H1 (cell line): Measurements from ENCODE around the gene TBC1D3B. TPM values are rescaled to one million over a fixed set of nuclear protein-coding genes. Genes with fewer than 3 reads are reported as not detected.

Experiments used
- CTCF ChIA-PET: fragments of 300-600 bp; sonication (Branson Sonifier 250); formaldehyde crosslinking; loops from one replicate; lab custom pipeline; 2021; ENCODE audit not compliant: partially characterized antibody; lab: Charles Lee
- POLR2A ChIA-PET: fragments of 300-600 bp; sonication (Branson Sonifier 250); formaldehyde crosslinking; loops from one replicate; lab custom pipeline; 2021; ENCODE audit warnings: inconsistent platforms; ENCODE audit not compliant: partially characterized antibody; lab: Charles Lee
- DNase-seq, 2 experiments: peaks; one replicate each; pipeline versions ENCODE4 v3.0.0 to v3.0.0-alpha.2; 2010 to 2022; ENCODE audit warnings: low spot score in 2 of 2, low read depth in 1 of 2, mixed read lengths in 1 of 2
- FAIRE-seq: peaks from 2 replicates; lab custom pipeline; 2011; peaks lifted over from hg19 to GRCh38; lab: Jason Lieb, UNC
- H2AFZ ChIP-seq: 2 replicates; pipeline ENCODE4 v1.8.1; 2012; ENCODE audit warnings: low read length, inconsistent platforms
- H2AK5ac ChIP-seq: 2 replicates; pipeline ENCODE4 v1.6.1; 2013; ENCODE audit warnings: low read depth, low read length
- H2BK120ac ChIP-seq: replicated peaks from 2 replicates; pipeline ENCODE3; 2013; ENCODE audit warnings: low read depth, low read length, inconsistent platforms
- H2BK12ac ChIP-seq: 2 replicates; pipeline ENCODE4 v1.6.1; 2013; ENCODE audit warnings: low read depth, low read length
- H2BK15ac ChIP-seq: 2 replicates; pipeline ENCODE4 v1.6.1; 2013; ENCODE audit warnings: low read length
- H2BK20ac ChIP-seq: 2 replicates; pipeline ENCODE4 v1.6.1; 2013; ENCODE audit warnings: low read length
- H2BK5ac ChIP-seq: 2 replicates; pipeline ENCODE4 v1.6.1; 2013; ENCODE audit warnings: low read depth, low read length
- H3K14ac ChIP-seq: 2 replicates; pipeline ENCODE4 v1.6.1; 2013; ENCODE audit warnings: inconsistent platforms; ENCODE audit not compliant: insufficient read length
- H3K18ac ChIP-seq: 2 replicates; pipeline ENCODE4 v1.6.1; 2013; ENCODE audit warnings: low read length; ENCODE audit errors: extremely low read depth
- H3K23ac ChIP-seq: 2 replicates; pipeline ENCODE4 v1.6.1; 2013; ENCODE audit warnings: inconsistent platforms; ENCODE audit not compliant: insufficient read length
- H3K23me2 ChIP-seq: 2 replicates; pipeline ENCODE4 v1.6.1; 2013; ENCODE audit warnings: low read depth, low read length
- H3K27ac ChIP-seq: 2 replicates; pipeline ENCODE4 v1.6.1; 2011; ENCODE audit warnings: low read depth, low read length, inconsistent platforms
- H3K27me3 ChIP-seq, 4 experiments: replicated peaks in 1 of 4; 1 replicate in 1 of 4; 2 replicates in 3 of 4; pipeline versions ENCODE4 v1.6.1 to v1.8.1; 2011 to 2013; ENCODE audit warnings: low read length in 3 of 4, mild to moderate bottlenecking in 3 of 4, inconsistent platforms in 2 of 4, mixed read lengths in 2 of 4, moderate library complexity in 1 of 4; ENCODE audit not compliant: control insufficient read depth in 3 of 4, insufficient read depth in 3 of 4; ENCODE audit errors: extremely low read depth in 1 of 4
- H3K36me3 ChIP-seq, 4 experiments: 2 replicates each; pipeline versions ENCODE4 v1.6.1 to v1.8.1; 2011 to 2013; ENCODE audit warnings: mild to moderate bottlenecking in 4 of 4, low read length in 3 of 4, moderate library complexity in 2 of 4, control low read depth in 1 of 4, inconsistent platforms in 1 of 4; ENCODE audit not compliant: insufficient read depth in 4 of 4, control insufficient read depth in 2 of 4
- H3K4ac ChIP-seq: replicated peaks from 2 replicates; pipeline ENCODE3; 2013; ENCODE audit warnings: low read length, low read depth, mixed read lengths, inconsistent platforms; ENCODE audit not compliant: insufficient read length
- H3K4me1 ChIP-seq, 4 experiments: replicated peaks in 1 of 4; 1 replicate in 1 of 4; 2 replicates in 3 of 4; pipeline versions ENCODE4 v1.6.1 to v1.8.1; 2011 to 2013; ENCODE audit warnings: low read length in 3 of 4, inconsistent platforms in 2 of 4, mixed read lengths in 1 of 4; ENCODE audit not compliant: insufficient read depth in 4 of 4, control insufficient read depth in 3 of 4
- H3K4me2 ChIP-seq, 2 experiments: 2 replicates each; pipeline versions ENCODE4 v1.6.1 to v1.8.1; 2011 to 2013; ENCODE audit warnings: low read depth in 2 of 2, low read length in 2 of 2, control low read depth in 1 of 2, inconsistent platforms in 1 of 2, mild to moderate bottlenecking in 1 of 2; ENCODE audit not compliant: insufficient read depth in 1 of 2
- H3K4me3 ChIP-seq, 4 experiments: fragments of 200-600, 300-600 bp in 1 of 4; sonication (generic), shearing (Covaris generic), sonication (Bioruptor Twin) in 1 of 4; 2 replicates each; pipeline versions ENCODE4 v1.5.1 to v1.8.1; 2011 to 2016; ENCODE audit warnings: low read length in 4 of 4, low read depth in 3 of 4, control low read depth in 2 of 4, inconsistent platforms in 2 of 4, mild to moderate bottlenecking in 2 of 4, mixed read lengths in 1 of 4, moderate library complexity in 1 of 4; ENCODE audit not compliant: insufficient read depth in 2 of 4; ENCODE audit errors: extremely low read depth in 1 of 4
- H3K56ac ChIP-seq: replicated peaks from 2 replicates; pipeline ENCODE3; 2013; ENCODE audit warnings: low read depth, mild to moderate bottlenecking, mixed read lengths, low read length, inconsistent platforms; ENCODE audit not compliant: insufficient read length
- H3K79me1 ChIP-seq: 2 replicates; pipeline ENCODE4 v1.6.1; 2013; ENCODE audit warnings: low read depth, low read length, control low read depth
- H3K79me2 ChIP-seq, 2 experiments: 2 replicates each; pipeline versions ENCODE4 v1.6.1 to v1.8.1; 2012 to 2013; ENCODE audit warnings: low read length in 2 of 2, mild to moderate bottlenecking in 2 of 2, inconsistent platforms in 1 of 2; ENCODE audit not compliant: insufficient read depth in 2 of 2, control insufficient read depth in 1 of 2
- H3K9ac ChIP-seq, 4 experiments: replicated peaks in 1 of 4; 1 replicate in 1 of 4; 2 replicates in 3 of 4; pipeline versions ENCODE4 v1.6.1 to v1.8.1; 2011 to 2013; ENCODE audit warnings: low read depth in 3 of 4, low read length in 3 of 4, control low read depth in 2 of 4, mild to moderate bottlenecking in 2 of 4, moderate library complexity in 2 of 4, inconsistent platforms in 1 of 4; ENCODE audit errors: extremely low read depth in 1 of 4
- H3K9me3 ChIP-seq, 2 experiments: 2 replicates each; pipeline versions ENCODE4 v1.6.1 to v1.8.1; 2012 to 2013; ENCODE audit warnings: mild to moderate bottlenecking in 2 of 2, moderate library complexity in 2 of 2, control low read depth in 1 of 2, inconsistent platforms in 1 of 2, low read depth in 1 of 2, low read length in 1 of 2, mixed read lengths in 1 of 2; ENCODE audit not compliant: insufficient read depth in 2 of 2
- H4K20me1 ChIP-seq, 2 experiments: replicated peaks in 1 of 2; 2 replicates each; pipeline versions ENCODE3 to v1.8.1; 2011 to 2013; ENCODE audit warnings: inconsistent platforms in 2 of 2, low read length in 2 of 2, mild to moderate bottlenecking in 1 of 2; ENCODE audit not compliant: insufficient read depth in 2 of 2, control insufficient read depth in 1 of 2
- H4K5ac ChIP-seq: 2 replicates; pipeline ENCODE4 v1.6.1; 2013; ENCODE audit warnings: low read length, low read depth, mixed read lengths, inconsistent platforms; ENCODE audit not compliant: insufficient read length
- H4K8ac ChIP-seq: 2 replicates; pipeline ENCODE4 v1.8.0; 2013; ENCODE audit warnings: mild to moderate bottlenecking, moderate library complexity, low read length, inconsistent platforms; ENCODE audit not compliant: insufficient read depth; ENCODE audit errors: extremely low read depth
- H4K91ac ChIP-seq: replicated peaks from 2 replicates; pipeline ENCODE3; 2013; ENCODE audit warnings: low read length, mixed read lengths, inconsistent platforms; ENCODE audit not compliant: insufficient read length
- ASH2L ChIP-seq: fragments of 200-600, 300-600 bp; sonication (generic); IDR thresholded peaks from one replicate; pipeline ENCODE4 v1.7.1; 2017; ENCODE audit warnings: low read length
- CTBP2 ChIP-seq: IDR thresholded peaks from 2 replicates; pipeline ENCODE4 v1.7.0; 2011; ENCODE audit warnings: borderline replicate concordance, mild to moderate bottlenecking, moderate library complexity, mixed read lengths, low read length; ENCODE audit not compliant: insufficient read depth, insufficient read length
- GABPA ChIP-seq: IDR thresholded peaks from 2 replicates; pipeline ENCODE4 v1.6.1; 2011; ENCODE audit warnings: mild to moderate bottlenecking, low read length, moderate library complexity, borderline replicate concordance; ENCODE audit not compliant: insufficient read depth
- HDAC6 ChIP-seq: IDR thresholded peaks from one replicate; pipeline ENCODE4 v1.7.1; 2012; ENCODE audit warnings: low read depth, mild to moderate bottlenecking, inconsistent platforms, low read length, moderate library complexity
- JUND ChIP-seq: IDR thresholded peaks from 2 replicates; pipeline ENCODE4 v1.6.1; 2011; ENCODE audit warnings: mild to moderate bottlenecking, improper control_type of control experiment, low read length
- NRF1 ChIP-seq: IDR thresholded peaks from 2 replicates; pipeline ENCODE4 v1.6.1; 2011; ENCODE audit warnings: mild to moderate bottlenecking, low read depth, low read length, improper control_type of control experiment
- RAD21 ChIP-seq, 2 experiments: IDR thresholded peaks in 1 of 2; conservative IDR thresholded peaks in 1 of 2; 2 replicates each; pipeline ENCODE4 v1.6.1; 2011; ENCODE audit warnings: low read depth in 2 of 2, low read length in 2 of 2, improper control_type of control experiment in 1 of 2, inconsistent platforms in 1 of 2, mild to moderate bottlenecking in 1 of 2, moderate library complexity in 1 of 2
- SIN3A ChIP-seq, 2 experiments: IDR thresholded peaks in 1 of 2; conservative IDR thresholded peaks in 1 of 2; 2 replicates each; pipeline ENCODE4 v1.6.1; 2011 to 2012; ENCODE audit warnings: low read length in 2 of 2, improper control_type of control experiment in 1 of 2, low read depth in 1 of 2, mild to moderate bottlenecking in 1 of 2
- TAF1 ChIP-seq: IDR thresholded peaks from 2 replicates; pipeline ENCODE4 v1.6.1; 2011; ENCODE audit warnings: mild to moderate bottlenecking, low read depth, low read length
- TCF12 ChIP-seq: IDR thresholded peaks from 2 replicates; pipeline ENCODE4 v1.6.1; 2011; ENCODE audit warnings: low read depth, mild to moderate bottlenecking, low read length
- TEAD4 ChIP-seq: IDR thresholded peaks from 2 replicates; pipeline ENCODE4 v1.6.1; 2012; ENCODE audit warnings: low read depth, low read length, inconsistent platforms, mixed read lengths
- ZNF274 ChIP-seq: IDR thresholded peaks from 2 replicates; pipeline ENCODE4 v1.7.0; 2012; ENCODE audit warnings: low read length, borderline replicate concordance; ENCODE audit errors: extremely low read depth
- WGBS, 2 experiments: shearing (Covaris generic) in 1 of 2; methylation state at CpG; one replicate each; pipeline versions ENCODE4 v1.1.6 to v1.1.7; 2013 to 2015; ENCODE audit warnings: low lambda C conversion rate in 2 of 2, mixed read lengths in 2 of 2, inconsistent platforms in 1 of 2, low coverage in 1 of 2, missing lambda C conversion rate in 1 of 2; ENCODE audit not compliant: insufficient replicate concordance in 2 of 2, insufficient coverage in 1 of 2, insufficient read length in 1 of 2; ENCODE audit errors: extremely low coverage in 1 of 2, missing lambda C conversion rate in 1 of 2; 5-methylcytosine and 5-hydroxymethylcytosine counted together
- polyA plus RNA-seq, 7 experiments: library from polyadenylated mRNA; depleted of rRNA in 3 of 7; stranded (reverse) in 5 of 7; unstranded in 2 of 7; fragments of >200 nt in 5 of 7; fragments of 200-250 nt in 2 of 7; gene quantifications; 1 replicate in 5 of 7; 2 replicates in 1 of 7; 4 replicates in 1 of 7; pipeline versions ENCODE4 v1.2.1 to v1.2.3, GENCODE V29; 2011 to 2013; ENCODE audit warnings: missing spikeins in 2 of 7, mixed read lengths in 2 of 7
- total RNA-seq: library from RNA; stranded (reverse); fragmentation: NEBNext Ultra II Directional; extraction: Animal tissue kit (Norgen Biotek cat#: 25700); gene quantifications from 2 replicates; pipeline ENCODE4 v1.2.1, GENCODE V29; 2021

The TBC1D3B gene
- total and polyA plus RNA-seq, 2 of the 8 experiments (the other 6 are each of a cell fraction or from before 2014, with no cell fraction given), result 0.54 to 6.2 TPM

- Histone ChIP-seq H2BK120ac (no peak overlapping the region), H2BK20ac (no peak overlapping the region), H3K4me3 (no peak overlapping the region), H3K27me3 (no peaks in the 10 kb centered on the region), H3K23ac (no peak overlapping the region), H4K91ac (no peak overlapping the region), H3K18ac (no peak overlapping the region), H3K79me2 (no peaks in the 10 kb centered on the region), H3K27ac (no peak overlapping the region), H3K4ac (no peak overlapping the region), H2AK5ac (no peak overlapping the region), H3K4me2 (no peak overlapping the region), H4K20me1 (no peaks in the 10 kb centered on the region), H2BK12ac (no peak overlapping the region), H3K9me3 (peaks cover 10 to 13% of the 10 kb centered on the region in 2 experiments; a peak in 3 of 4 replicates), H2BK5ac (no peak overlapping the region), H4K8ac (no peak overlapping the region), H3K36me3 (no peaks in the 10 kb centered on the region), H3K56ac (no peak overlapping the region), H3K4me1 (no peaks in the 10 kb centered on the region), H3K14ac (no peak overlapping the region), H4K5ac (no peak overlapping the region), H3K79me1 (no peaks in the 10 kb centered on the region), H2BK15ac (no peak overlapping the region), H2AFZ (no peak overlapping the region), H3K9ac (no peak overlapping the region), H3K23me2 (no peaks in the 10 kb centered on the region)
- FAIRE-seq (no peak), DNase-seq (no peak)
- ChIA-PET CTCF (interaction anchor here (1.3 kb wide), 1 partner anchor 65 kb away, joined by 4 read pairs; no protein-coding TSS in a partner anchor), POLR2A (no interaction called here)
- 85% methylated on average over 3 of the region's 3 CpGs; no CpG with 5 or more reads in 1 of the 2 experiments for WGBS, 2 experiments
- no peak for TF ChIP-seq RAD21 (IDR thresholded peaks at IDR 0.05 in 1 of 2, conservative IDR thresholded peaks at IDR 0.05 in 1 of 2; ENCODE audit: low read depth in 2 of 2, low read length in 2 of 2)
- no peak for TF ChIP-seq NRF1
- no peak for TF ChIP-seq CTBP2
- TF ChIP-seq TCF12, result no peak
- no peak for TF ChIP-seq ASH2L
- TF ChIP-seq JUND, result no peak
- TF ChIP-seq GABPA, result no peak
- no peak for TF ChIP-seq SIN3A (conservative IDR thresholded peaks at IDR 0.05 in 1 of 2, IDR thresholded peaks at IDR 0.05 in 1 of 2; ENCODE audit: low read depth in 1 of 2, low read length in 2 of 2)
- no peak for TF ChIP-seq HDAC6
- no peak for TF ChIP-seq ZNF274
- no peak for TF ChIP-seq TAF1
- no peak for TF ChIP-seq TEAD4
These were observed 37.3 kb upstream of the TBC1D3B start for GRCh38 chr17:36213695-36214094.
